Measurements from ENCODE around the gene ATG9A. TPM values are rescaled to one million over a fixed set of nuclear protein-coding genes. Genes with fewer than 3 reads are reported as not detected.

The ATG9A gene
- polyA plus RNA-seq, 4 donors: 8.1 to 44.1 (median 23.5) TPM

DNA sequence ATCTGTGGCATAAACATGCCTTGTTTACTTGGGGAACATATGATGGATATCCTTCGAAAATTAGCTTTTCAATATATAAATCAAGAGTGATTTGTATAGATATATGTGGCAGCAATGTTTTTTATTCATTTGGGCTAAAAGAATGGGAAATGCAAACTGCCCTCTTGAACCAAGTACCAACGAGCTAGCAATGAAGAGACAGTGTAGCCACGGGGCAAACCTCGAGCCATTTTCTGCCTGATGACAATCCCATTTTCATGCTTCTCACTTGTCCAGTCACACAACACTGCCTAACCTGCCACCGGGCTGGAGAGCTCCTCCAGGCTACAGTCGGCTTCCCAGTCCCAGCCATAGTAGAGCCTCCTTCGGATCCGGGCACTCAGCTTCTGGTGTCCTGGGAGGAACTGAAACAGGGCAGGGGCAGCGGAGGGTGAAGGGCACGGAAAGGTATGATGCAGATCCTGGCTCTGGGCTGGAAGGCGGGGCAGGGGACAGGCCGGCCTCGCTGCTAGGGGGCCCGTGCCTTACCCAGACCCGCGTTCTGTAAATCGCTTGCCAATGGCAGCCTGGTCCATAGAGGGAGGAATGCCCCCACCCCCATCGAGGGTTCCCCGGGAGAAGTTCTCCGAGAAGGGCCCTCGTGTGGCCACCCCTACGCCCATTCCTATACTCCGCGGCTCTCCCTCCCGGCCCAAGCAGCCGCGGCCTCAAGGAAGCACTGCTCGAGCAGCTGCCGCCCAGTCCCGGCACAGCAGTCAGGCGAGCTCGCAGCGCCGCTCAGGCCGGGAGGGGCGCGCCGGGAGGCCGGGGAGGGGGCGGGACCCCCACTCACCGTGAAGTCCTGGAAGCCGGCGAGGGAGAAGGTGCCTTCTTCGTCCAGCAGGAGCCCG is 53.3 kb downstream of the ATG9A start:
- H3K4me3 ChIP-seq (ENCODE audit: low read depth in 1 of 3, low read length in 3 of 3): peak overlapping the region; percentile 78 to 95 (median 86)
- H3K36me3 ChIP-seq (ENCODE audit: control insufficient read depth in 3 of 3, insufficient read depth in 2 of 3, low read depth in 1 of 3, low read length in 3 of 3): peaks cover 8 to 65% (median 23%) of the 10 kb centered on the region in 3 donors
- DNase-seq: peak in 1 of 2 donors; percentile 71
- H3K9me3 ChIP-seq (ENCODE audit: control insufficient read depth in 2 of 2, insufficient read depth in 1 of 2, low read depth in 1 of 2, low read length in 1 of 2): no peaks in the 10 kb centered on the region
- H3K4me1 ChIP-seq (ENCODE audit: control insufficient read depth in 3 of 3, insufficient read depth in 2 of 3, low read depth in 1 of 3, low read length in 2 of 3): peaks cover 7 to 10% (median 7%) of the 10 kb centered on the region in 3 donors
- FAIRE-seq: no peak
- WGBS, 3 donors: 1 to 3% (median 2%) methylated on average over 29 to 45 of the region's 45 CpGs
- H3K27ac ChIP-seq (ENCODE audit: low read depth in 1 of 3, low read length in 2 of 3): peak overlapping the region; percentile 98 to 100 (median 100)
- no peaks in the 10 kb centered on the region for H3K27me3 ChIP-seq (ENCODE audit: control insufficient read depth in 3 of 3, insufficient read depth in 3 of 3, low read length in 3 of 3)

DNA sequence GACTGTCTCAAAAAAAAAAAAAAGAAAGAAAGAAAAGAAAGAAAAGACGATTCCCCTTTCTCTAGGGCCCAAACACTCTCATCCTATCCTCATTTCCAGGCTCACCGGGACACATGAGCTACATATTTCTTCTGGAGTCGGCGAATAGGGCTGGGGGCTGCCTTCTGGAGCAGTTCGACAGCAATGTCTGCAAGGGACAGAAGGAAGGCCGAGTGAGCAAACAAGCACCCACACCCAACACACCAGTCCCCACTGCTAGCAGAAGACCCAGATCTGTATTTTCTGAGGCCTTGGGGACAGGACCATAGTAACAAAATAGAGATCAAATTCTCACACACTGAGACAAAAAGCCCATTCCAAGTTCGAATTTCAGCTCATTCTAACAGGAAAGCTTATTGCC is 54.0 kb downstream of the ATG9A start:
- no peaks in the 10 kb centered on the region for H3K27me3 ChIP-seq (ENCODE audit: control insufficient read depth in 3 of 3, insufficient read depth in 3 of 3, low read length in 3 of 3)
- FAIRE-seq: no peak
- H3K4me3 ChIP-seq (ENCODE audit: low read depth in 1 of 3, low read length in 3 of 3): peak overlapping the region in 2 of 3 donors; percentile 86 to 95
- peaks cover 2 to 58% (median 16%) of the 10 kb centered on the region in 3 donors for H3K36me3 ChIP-seq (ENCODE audit: control insufficient read depth in 3 of 3, insufficient read depth in 2 of 3, low read depth in 1 of 3, low read length in 3 of 3)
- no peak for DNase-seq
- 79 to 85% (median 80%) methylated on average over 7 of the region's 7 CpGs for WGBS, 3 donors
- peaks cover 7 to 15% (median 7%) of the 10 kb centered on the region in 3 donors for H3K4me1 ChIP-seq (ENCODE audit: control insufficient read depth in 3 of 3, insufficient read depth in 2 of 3, low read depth in 1 of 3, low read length in 2 of 3)
- H3K9me3 ChIP-seq (ENCODE audit: control insufficient read depth in 2 of 2, insufficient read depth in 1 of 2, low read depth in 1 of 2, low read length in 1 of 2): no peaks in the 10 kb centered on the region
- no peak overlapping the region for H3K27ac ChIP-seq (ENCODE audit: low read depth in 1 of 3, low read length in 2 of 3)

DNA sequence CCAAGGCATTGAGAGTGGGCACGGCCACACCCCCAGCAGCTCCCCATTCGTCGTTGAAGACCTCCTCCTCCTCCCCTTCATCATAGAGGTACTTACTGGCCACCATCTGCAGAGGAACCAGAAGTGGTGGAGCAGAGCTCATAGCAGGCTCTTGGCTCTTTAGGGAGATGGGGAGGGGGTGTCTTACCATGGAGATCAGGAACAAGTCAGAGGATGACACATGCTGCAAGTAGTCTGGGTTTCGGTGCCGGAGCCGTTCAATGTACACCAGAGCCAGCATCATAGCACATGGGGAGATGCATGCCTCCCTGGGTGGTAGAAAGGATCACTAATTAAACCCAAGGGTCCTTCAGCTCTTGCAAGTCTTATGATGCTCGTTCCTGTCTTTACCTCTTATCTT is 54.6 kb downstream of the ATG9A start:
- no peaks in the 10 kb centered on the region for H3K27me3 ChIP-seq (ENCODE audit: control insufficient read depth in 3 of 3, insufficient read depth in 3 of 3, low read length in 3 of 3)
- no peak overlapping the region for H3K27ac ChIP-seq (ENCODE audit: low read depth in 1 of 3, low read length in 2 of 3)
- WGBS, 3 donors: 82 to 88% (median 87%) methylated on average over 7 of the region's 7 CpGs
- no peak for DNase-seq
- FAIRE-seq: no peak
- peaks cover 2 to 51% (median 16%) of the 10 kb centered on the region in 3 donors for H3K36me3 ChIP-seq (ENCODE audit: control insufficient read depth in 3 of 3, insufficient read depth in 2 of 3, low read depth in 1 of 3, low read length in 3 of 3)
- H3K4me1 ChIP-seq (ENCODE audit: control insufficient read depth in 3 of 3, insufficient read depth in 2 of 3, low read depth in 1 of 3, low read length in 2 of 3): peaks cover 7 to 21% (median 7%) of the 10 kb centered on the region in 3 donors
- no peaks in the 10 kb centered on the region for H3K9me3 ChIP-seq (ENCODE audit: control insufficient read depth in 2 of 2, insufficient read depth in 1 of 2, low read depth in 1 of 2, low read length in 1 of 2)
- no peak overlapping the region for H3K4me3 ChIP-seq (ENCODE audit: low read depth in 1 of 3, low read length in 3 of 3)

DNA sequence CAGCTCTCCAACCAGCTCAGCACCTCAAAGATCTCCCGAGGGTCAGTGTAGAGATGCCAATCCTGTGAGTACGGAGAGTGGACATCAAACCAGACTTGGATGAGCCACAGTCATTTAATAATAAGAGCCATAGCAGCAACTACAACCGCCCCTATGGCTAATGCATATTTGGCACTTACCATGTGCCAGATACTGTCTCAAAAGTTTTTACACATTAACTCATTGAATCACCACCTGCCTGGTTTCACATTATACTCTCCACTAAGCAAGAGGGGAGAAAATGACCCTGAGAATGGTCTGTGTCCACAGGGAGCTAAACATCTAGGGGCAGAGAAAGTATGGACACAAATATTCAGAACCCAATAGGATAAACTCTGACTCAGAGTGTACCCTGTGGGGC is 55.3 kb downstream of the ATG9A start:
- FAIRE-seq (no peak), DNase-seq (no peak)
- no peaks in the 10 kb centered on the region for H3K27me3 ChIP-seq (ENCODE audit: control insufficient read depth in 3 of 3, insufficient read depth in 3 of 3, low read length in 3 of 3)
- H3K27ac ChIP-seq (ENCODE audit: low read depth in 1 of 3, low read length in 2 of 3): no peak overlapping the region
- WGBS, 3 donors: 82 to 88% (median 83%) methylated on average over 3 of the region's 3 CpGs
- H3K36me3 ChIP-seq (ENCODE audit: control insufficient read depth in 3 of 3, insufficient read depth in 2 of 3, low read depth in 1 of 3, low read length in 3 of 3): peaks cover 2 to 47% (median 16%) of the 10 kb centered on the region in 3 donors
- H3K9me3 ChIP-seq (ENCODE audit: control insufficient read depth in 2 of 2, insufficient read depth in 1 of 2, low read depth in 1 of 2, low read length in 1 of 2): no peaks in the 10 kb centered on the region
- peaks cover 3 to 27% (median 7%) of the 10 kb centered on the region in 3 donors for H3K4me1 ChIP-seq (ENCODE audit: control insufficient read depth in 3 of 3, insufficient read depth in 2 of 3, low read depth in 1 of 3, low read length in 2 of 3)
- no peak overlapping the region for H3K4me3 ChIP-seq (ENCODE audit: low read depth in 1 of 3, low read length in 3 of 3)

DNA sequence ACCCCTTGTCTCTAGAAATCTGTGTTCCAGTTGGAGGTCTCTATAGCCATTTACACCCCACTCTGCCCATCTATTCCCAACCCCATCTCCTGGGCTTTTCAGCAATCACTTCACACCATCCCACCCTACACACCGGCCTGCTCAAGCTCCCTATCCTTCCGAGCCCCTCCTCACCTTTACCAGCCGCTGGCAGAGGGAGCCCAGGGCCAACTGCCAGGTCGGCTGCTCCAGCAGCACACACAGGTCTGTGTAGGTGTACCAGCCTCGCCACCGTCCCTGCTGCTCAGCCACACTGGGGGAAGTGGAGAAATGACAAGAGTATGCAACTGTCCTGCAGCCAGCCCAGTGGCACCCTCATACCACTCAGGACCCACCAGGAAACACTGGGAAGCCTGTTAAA is 56.3 kb downstream of the ATG9A start:
- DNase-seq (no peak), FAIRE-seq (no peak)
- WGBS, 3 donors: 90 to 96% (median 94%) methylated on average over 6 of the region's 6 CpGs
- Histone ChIP-seq H3K4me1 (ENCODE audit: control insufficient read depth in 3 of 3, insufficient read depth in 2 of 3, low read depth in 1 of 3, low read length in 2 of 3) (peaks cover 3 to 27% (median 7%) of the 10 kb centered on the region in 3 donors), H3K9me3 (ENCODE audit: control insufficient read depth in 2 of 2, insufficient read depth in 1 of 2, low read depth in 1 of 2, low read length in 1 of 2) (no peaks in the 10 kb centered on the region), H3K27ac (ENCODE audit: low read depth in 1 of 3, low read length in 2 of 3) (no peak overlapping the region), H3K36me3 (ENCODE audit: control insufficient read depth in 3 of 3, insufficient read depth in 2 of 3, low read depth in 1 of 3, low read length in 3 of 3) (peaks cover 2 to 44% (median 16%) of the 10 kb centered on the region in 3 donors), H3K27me3 (ENCODE audit: control insufficient read depth in 3 of 3, insufficient read depth in 3 of 3, low read length in 3 of 3) (no peaks in the 10 kb centered on the region), H3K4me3 (ENCODE audit: low read depth in 1 of 3, low read length in 3 of 3) (no peak overlapping the region)

DNA sequence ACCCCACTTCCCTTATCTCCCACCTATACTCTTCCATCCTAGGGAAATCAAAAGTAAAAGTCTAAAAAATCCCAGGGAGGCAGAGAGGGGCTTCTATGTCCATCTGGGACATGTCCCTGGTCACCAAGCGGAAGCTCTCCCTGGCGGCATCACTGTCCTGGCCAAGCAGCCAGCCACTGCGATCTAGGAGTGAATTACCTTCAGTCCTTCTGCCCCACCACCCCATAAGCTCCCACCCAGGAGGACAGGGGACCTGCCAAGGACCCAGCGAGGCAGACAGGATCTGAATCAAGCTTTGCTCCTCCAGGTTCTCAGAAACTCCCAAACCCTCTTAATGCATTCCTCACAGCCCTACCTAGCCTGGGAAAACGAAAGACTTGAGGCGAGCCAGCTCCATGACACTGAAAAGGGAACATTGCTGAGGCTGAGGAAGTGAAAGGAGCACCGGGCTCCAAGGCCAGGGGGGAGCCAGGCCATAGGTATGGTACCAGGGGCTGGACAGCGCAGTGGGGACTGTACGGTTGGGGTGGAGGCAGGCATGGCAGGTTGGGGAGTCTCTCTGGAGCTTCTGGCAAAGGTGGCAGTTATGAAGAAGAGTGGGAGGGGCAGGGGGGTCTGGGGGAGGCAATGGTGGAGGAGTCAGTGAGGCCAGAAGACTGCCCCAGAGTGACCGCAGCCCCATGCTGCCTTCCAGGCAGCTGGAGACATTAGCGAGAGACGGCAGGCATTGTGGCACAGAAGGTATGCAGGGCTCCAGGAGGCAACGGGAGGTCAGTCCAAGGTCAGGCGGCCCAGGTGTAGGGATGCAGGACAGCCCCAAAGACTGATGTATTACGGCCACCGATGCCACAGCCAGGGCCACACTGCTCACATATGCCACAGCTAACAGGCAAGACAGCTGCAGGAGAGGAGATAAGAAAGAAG is 56.9 kb downstream of the ATG9A start:
- Histone ChIP-seq H3K9me3 (ENCODE audit: control insufficient read depth in 2 of 2, insufficient read depth in 1 of 2, low read depth in 1 of 2, low read length in 1 of 2) (no peaks in the 10 kb centered on the region), H3K27ac (ENCODE audit: low read depth in 1 of 3, low read length in 2 of 3) (peak overlapping the region in 1 of 3 donors; percentile 60), H3K27me3 (ENCODE audit: control insufficient read depth in 3 of 3, insufficient read depth in 3 of 3, low read length in 3 of 3) (no peaks in the 10 kb centered on the region), H3K36me3 (ENCODE audit: control insufficient read depth in 3 of 3, insufficient read depth in 2 of 3, low read depth in 1 of 3, low read length in 3 of 3) (peaks cover 2 to 48% (median 16%) of the 10 kb centered on the region in 3 donors), H3K4me1 (ENCODE audit: control insufficient read depth in 3 of 3, insufficient read depth in 2 of 3, low read depth in 1 of 3, low read length in 2 of 3) (peaks cover 3 to 26% (median 7%) of the 10 kb centered on the region in 3 donors), H3K4me3 (ENCODE audit: low read depth in 1 of 3, low read length in 3 of 3) (no peak overlapping the region)
- no peak for FAIRE-seq
- no peak for DNase-seq
- 86 to 89% (median 87%) methylated on average over 16 of the region's 16 CpGs for whole genome bisulfite sequencing, 3 donors

DNA sequence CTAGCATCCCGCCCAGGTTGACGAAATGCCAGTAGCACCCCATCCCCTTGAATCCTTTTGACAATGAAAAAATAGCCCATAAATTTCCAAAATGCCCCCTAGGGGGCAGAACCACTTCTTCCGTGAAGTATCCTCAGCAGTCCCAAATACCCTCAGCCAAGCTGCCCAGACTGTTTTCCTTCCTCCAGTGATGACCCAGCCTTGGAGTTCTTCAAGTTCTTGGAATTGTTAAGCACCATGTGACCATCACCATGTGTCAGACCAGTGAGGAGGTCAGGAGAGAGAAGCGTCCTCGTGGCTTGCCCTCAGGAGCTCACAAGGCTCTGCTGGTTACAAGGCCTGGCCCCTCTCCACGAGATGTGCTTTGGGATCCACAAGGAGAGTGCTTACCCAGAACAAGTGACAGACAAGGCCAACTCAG is 58.2 kb downstream of the ATG9A start:
- peaks cover 3 to 22% (median 7%) of the 10 kb centered on the region in 3 donors for H3K4me1 ChIP-seq (ENCODE audit: control insufficient read depth in 3 of 3, insufficient read depth in 2 of 3, low read depth in 1 of 3, low read length in 2 of 3)
- H3K36me3 ChIP-seq (ENCODE audit: control insufficient read depth in 3 of 3, insufficient read depth in 2 of 3, low read depth in 1 of 3, low read length in 3 of 3): peaks cover 2 to 50% (median 16%) of the 10 kb centered on the region in 3 donors
- WGBS, 3 donors: 46 to 57% (median 47%) methylated on average over 6 of the region's 6 CpGs
- H3K4me3 ChIP-seq (ENCODE audit: low read depth in 1 of 3, low read length in 3 of 3): no peak overlapping the region
- DNase-seq (peak; percentile 50 to 57), FAIRE-seq (no peak)
- no peaks in the 10 kb centered on the region for H3K9me3 ChIP-seq (ENCODE audit: control insufficient read depth in 2 of 2, insufficient read depth in 1 of 2, low read depth in 1 of 2, low read length in 1 of 2)
- peak overlapping the region in 2 of 3 donors; percentile 47 to 60 for H3K27ac ChIP-seq (ENCODE audit: low read depth in 1 of 3, low read length in 2 of 3)
- H3K27me3 ChIP-seq (ENCODE audit: control insufficient read depth in 3 of 3, insufficient read depth in 3 of 3, low read length in 3 of 3): no peaks in the 10 kb centered on the region

Measured in small intestine (tissue), 7 donors.